Thymus (tissue), 11 donors: Measurements from ENCODE around the gene DNAJC24. TPM values are rescaled to one million over a fixed set of nuclear protein-coding genes. Genes with fewer than 3 reads are reported as not detected.

Source experiments
- DNase-seq, 9 donors: peaks; one replicate each; pipeline ENCODE4 v3.0.0-alpha.2; 2013; ENCODE audit warnings: low spot score in 9 of 9, low read depth in 6 of 9, missing footprints in 1 of 9
- H3K27ac ChIP-seq, 2 donors: one replicate each; pipeline ENCODE4 v1.5.1; 2013; ENCODE audit warnings: control low read depth in 1 of 2, low read depth in 1 of 2, low read length in 1 of 2, mild to moderate bottlenecking in 1 of 2, moderate library complexity in 1 of 2
- H3K27me3 ChIP-seq, 2 donors: one replicate each; pipeline ENCODE4 v1.5.1; 2013; ENCODE audit warnings: low read length in 1 of 2; ENCODE audit not compliant: control insufficient read depth in 2 of 2, insufficient read depth in 1 of 2
- H3K36me3 ChIP-seq, 2 donors: one replicate each; pipeline ENCODE4 v1.5.1; 2013; ENCODE audit warnings: low read length in 1 of 2, mild to moderate bottlenecking in 1 of 2, moderate library complexity in 1 of 2; ENCODE audit not compliant: control insufficient read depth in 2 of 2, insufficient read depth in 2 of 2
- H3K4me1 ChIP-seq, 2 donors: one replicate each; pipeline ENCODE4 v1.5.1; 2013; ENCODE audit warnings: low read length in 2 of 2; ENCODE audit not compliant: control insufficient read depth in 2 of 2, insufficient read depth in 2 of 2
- H3K4me3 ChIP-seq, 2 donors: one replicate each; pipeline ENCODE4 v1.5.1; 2013; ENCODE audit warnings: low read length in 2 of 2, control low read depth in 1 of 2, mild to moderate bottlenecking in 1 of 2
- H3K9me3 ChIP-seq, 2 donors: one replicate each; pipeline ENCODE4 v1.5.1; 2013; ENCODE audit warnings: low read length in 1 of 2, mild to moderate bottlenecking in 1 of 2; ENCODE audit not compliant: control insufficient read depth in 2 of 2, insufficient read depth in 1 of 2
- WGBS: extraction: QIAGEN DNeasy Blood & Tissue Kit; methylation state at CpG from one replicate; pipeline ENCODE4 v1.1.7; 2013; 5-methylcytosine and 5-hydroxymethylcytosine counted together
- polyA plus RNA-seq: library from polyadenylated mRNA; stranded (reverse); fragments of 200-250 nt; gene quantifications from one replicate; pipeline ENCODE4 v1.2.3, GENCODE V29; 2013
- total RNA-seq: library from RNA; stranded (reverse); fragments of 120-200 nt; gene quantifications from one replicate; pipeline ENCODE4 v1.2.4, GENCODE V29; 2013
- donor health status: healthy.

DNAJC24 gene
- total and polyA plus RNA-seq, 2 donors = 8.8 to 12.1 TPM

GRCh38 chr11:31419669-31420068 is 50.0 kb downstream of the DNAJC24 start:
- no peak overlapping the region for H3K27ac ChIP-seq
- no peak overlapping the region for H3K4me3 ChIP-seq
- H3K9me3 ChIP-seq = no peaks in the 10 kb centered on the region
- 92% methylated on average over 1 of the region's 1 CpG for WGBS
- no peak for DNase-seq
- no peaks in the 10 kb centered on the region for H3K4me1 ChIP-seq
- H3K36me3 ChIP-seq = no peaks in the 10 kb centered on the region
- H3K27me3 ChIP-seq = no peaks in the 10 kb centered on the region

DNA sequence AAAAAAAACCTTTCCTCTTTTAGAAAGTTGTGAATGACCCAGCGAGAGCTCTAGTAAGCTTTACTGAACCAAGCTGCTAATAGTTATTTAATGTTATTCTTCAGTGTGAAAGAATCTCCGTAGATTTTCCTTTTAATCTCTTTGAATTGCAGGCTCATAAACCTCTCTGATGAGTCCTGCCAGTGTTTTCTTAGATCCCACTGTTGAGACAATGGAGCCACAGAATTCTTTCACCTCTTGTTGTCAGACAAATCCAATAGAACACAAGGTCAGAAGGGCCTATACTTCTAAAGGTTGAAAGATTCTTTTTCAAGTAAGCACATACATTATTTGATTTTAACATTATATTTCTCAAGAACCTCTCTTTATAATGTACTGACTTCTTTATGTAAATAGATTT is 52.2 kb downstream of the DNAJC24 start:
- WGBS = 97% methylated on average over 2 of the region's 2 CpGs
- Histone ChIP-seq H3K4me1 (no peaks in the 10 kb centered on the region), H3K27me3 (no peaks in the 10 kb centered on the region)

GRCh38 chr11:31422703-31423102 is 53.0 kb downstream of the DNAJC24 start:
- DNase-seq = no peak
- 97% methylated on average over 1 of the region's 1 CpG for WGBS
- H3K27me3 ChIP-seq = no peaks in the 10 kb centered on the region

More for the DNA sequence above, 52.2 kb downstream of the DNAJC24 start:
- Histone ChIP-seq H3K9me3 (no peaks in the 10 kb centered on the region), H3K36me3 (no peaks in the 10 kb centered on the region), H3K4me3 (no peak overlapping the region), H3K27ac (no peak overlapping the region)
- no peak for DNase-seq

GRCh38 chr11:31424652-31425051 is 55.0 kb downstream of the DNAJC24 start:
- Histone ChIP-seq H3K4me1 (no peaks in the 10 kb centered on the region), H3K27ac (no peak overlapping the region), H3K27me3 (no peaks in the 10 kb centered on the region), H3K4me3 (no peak overlapping the region), H3K9me3 (no peaks in the 10 kb centered on the region), H3K36me3 (no peaks in the 10 kb centered on the region)
- DNase-seq = no peak

More at GRCh38 chr11:31422703-31423102, 53.0 kb downstream of the DNAJC24 start:
- Histone ChIP-seq H3K36me3 (no peaks in the 10 kb centered on the region), H3K4me1 (no peaks in the 10 kb centered on the region), H3K9me3 (no peaks in the 10 kb centered on the region), H3K4me3 (no peak overlapping the region), H3K27ac (no peak overlapping the region)

DNA sequence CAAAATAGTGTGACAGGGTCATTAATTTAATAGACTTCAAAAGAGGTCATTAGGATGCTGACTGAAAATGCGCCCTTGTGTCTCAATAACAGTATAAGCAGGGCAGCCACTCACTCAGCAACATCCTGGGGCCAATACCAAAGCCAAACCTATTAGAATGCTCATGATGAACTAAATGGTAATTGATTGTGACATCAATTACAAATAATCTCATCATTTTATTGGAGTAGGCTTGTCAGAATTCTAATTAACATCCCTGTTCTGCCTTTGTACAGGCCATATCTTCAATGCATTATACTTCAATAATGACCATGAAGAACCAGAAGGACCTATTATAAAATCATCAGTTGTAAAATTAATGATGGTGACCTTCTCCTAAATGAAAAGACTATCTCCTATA is 64.2 kb downstream of the DNAJC24 start:
- 99% methylated on average over 1 of the region's 1 CpG for WGBS
- no peaks in the 10 kb centered on the region for H3K27me3 ChIP-seq
- no peak overlapping the region for H3K27ac ChIP-seq
- H3K4me3 ChIP-seq = no peak overlapping the region
- no peaks in the 10 kb centered on the region for H3K4me1 ChIP-seq
- DNase-seq = no peak
- H3K9me3 ChIP-seq = no peaks in the 10 kb centered on the region
- H3K36me3 ChIP-seq = peaks cover 0 to 11% of the 10 kb centered on the region in 2 donors

DNA sequence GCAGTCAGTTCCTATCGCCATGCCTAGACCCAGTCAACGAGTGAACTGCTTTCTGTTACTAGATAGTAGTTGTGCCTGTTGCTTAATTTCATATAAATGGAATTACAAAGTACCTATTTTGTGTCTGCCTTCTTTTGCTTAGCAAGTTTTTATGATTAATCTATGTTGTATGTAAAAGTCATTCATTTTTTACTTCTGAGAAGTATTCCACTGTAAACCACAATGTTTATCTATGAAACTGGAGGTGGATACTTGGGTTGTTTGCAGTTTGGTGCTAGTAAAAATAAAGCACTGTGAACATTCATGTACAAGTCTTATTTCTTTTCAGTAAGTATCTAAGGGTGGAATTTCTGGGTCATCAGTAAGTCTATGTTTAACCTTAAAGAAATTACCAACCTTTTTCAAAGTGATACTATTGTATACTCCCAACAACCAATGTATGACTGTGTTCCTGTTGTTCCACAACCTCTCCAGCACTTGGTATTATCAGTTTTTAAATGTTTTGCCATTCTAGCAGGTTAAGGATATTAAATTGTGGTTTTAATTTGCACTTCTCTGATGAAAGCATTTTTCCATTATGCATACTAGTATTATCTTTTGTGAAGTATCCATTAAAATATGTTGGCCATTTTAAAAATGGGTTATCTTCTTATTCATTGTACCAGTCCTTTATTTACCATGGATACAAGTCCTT is 68.2 kb downstream of the DNAJC24 start:
- no peaks in the 10 kb centered on the region for H3K4me1 ChIP-seq
- 49% methylated on average over 2 of the region's 2 CpGs for WGBS
- H3K27me3 ChIP-seq = no peaks in the 10 kb centered on the region
- H3K9me3 ChIP-seq = no peaks in the 10 kb centered on the region
- DNase-seq = no peak
- H3K27ac ChIP-seq = no peak overlapping the region
- no peak overlapping the region for H3K4me3 ChIP-seq
- peaks cover 0 to 5% of the 10 kb centered on the region in 2 donors for H3K36me3 ChIP-seq

- Histone ChIP-seq H3K4me1 (no peaks in the 10 kb centered on the region), H3K4me3 (no peak overlapping the region), H3K36me3 (no peaks in the 10 kb centered on the region), H3K9me3 (no peaks in the 10 kb centered on the region), H3K27ac (no peak overlapping the region), H3K27me3 (no peaks in the 10 kb centered on the region)
- DNase-seq = no peak
Measured at GRCh38 chr11:31441296-31441695, 71.6 kb downstream of the DNAJC24 start.

- DNase-seq = no peak
- Histone ChIP-seq H3K27ac (no peak overlapping the region), H3K36me3 (no peaks in the 10 kb centered on the region), H3K27me3 (no peaks in the 10 kb centered on the region), H3K4me3 (no peak overlapping the region), H3K4me1 (no peaks in the 10 kb centered on the region), H3K9me3 (no peaks in the 10 kb centered on the region)
- WGBS = 70% methylated on average over 2 of the region's 2 CpGs
Measured at GRCh38 chr11:31442086-31442485, 72.4 kb downstream of the DNAJC24 start.

DNA sequence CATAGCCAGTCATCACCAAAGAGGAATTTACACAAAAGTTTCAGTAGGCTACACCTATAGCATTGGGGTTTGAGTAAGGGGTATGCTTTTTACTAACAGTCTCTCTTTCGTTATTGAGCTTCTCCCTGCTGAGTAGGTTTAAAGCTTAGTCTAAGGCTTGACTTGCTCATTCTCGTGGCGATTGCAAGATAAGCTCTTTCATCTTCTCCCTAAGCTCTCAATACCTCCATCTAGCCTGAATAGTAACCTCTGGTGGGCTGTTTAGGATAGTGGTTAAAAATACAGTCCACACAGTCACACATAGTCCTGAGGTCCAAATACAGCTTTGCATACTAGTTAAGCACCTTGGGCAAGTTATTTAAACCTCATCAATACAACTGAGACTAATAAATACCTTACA is 74.1 kb downstream of the DNAJC24 start:
- no peak overlapping the region for H3K27ac ChIP-seq

More for the DNA sequence above, 74.1 kb downstream of the DNAJC24 start:
- DNase-seq = no peak
- Histone ChIP-seq H3K36me3 (no peaks in the 10 kb centered on the region), H3K9me3 (no peaks in the 10 kb centered on the region), H3K4me1 (no peaks in the 10 kb centered on the region), H3K4me3 (no peak overlapping the region), H3K27me3 (no peaks in the 10 kb centered on the region)
- 96% methylated on average over 3 of the region's 3 CpGs for WGBS
